Motor neuron (in vitro differentiated cells): ENCODE data around the gene SH3BP4. TPM values are rescaled to one million over a fixed set of nuclear protein-coding genes. Genes with fewer than 3 reads are reported as not detected.

Source experiments
- ATAC-seq, 8 experiments: fragments of 200-7000 bp; cut with Tn5 transposase; replicated peaks in 6 of 8; 2 replicates each; pipeline ENCODE4 v1.8.0; 2021; ENCODE audit warnings: mild to moderate bottlenecking in 8 of 8, moderate library complexity in 8 of 8
- H3K27ac ChIP-seq, 2 donors: fragments of 250-450 bp; sonication (Bioruptor Pico); 2 replicates each; pipeline ENCODE4 v1.9.0; 2021; ENCODE audit warnings: antibody characterized with exemption in 2 of 2, mild to moderate bottlenecking in 2 of 2, moderate library complexity in 1 of 2
- H3K4me1 ChIP-seq, 2 donors: fragments of 250-450 bp; sonication (Bioruptor Pico); replicated peaks in 1 of 2; 2 replicates each; pipeline ENCODE4 v1.6.1; 2021; ENCODE audit warnings: antibody characterized with exemption in 2 of 2, mild to moderate bottlenecking in 2 of 2, moderate library complexity in 1 of 2
- H3K4me3 ChIP-seq, 5 donors: fragments of 250-450 bp; sonication (Bioruptor Pico); 2 replicates each; pipeline ENCODE4 v1.9.0; 2021; ENCODE audit warnings: antibody characterized with exemption in 5 of 5, mild to moderate bottlenecking in 5 of 5, moderate library complexity in 4 of 5
- WGBS, 10 experiments: fragments of 450-650 bp; shearing (Covaris generic); methylation state at CpG; one replicate each; pipeline ENCODE4 v1.0.0; 2022; 5-methylcytosine and 5-hydroxymethylcytosine counted together
- in situ Hi-C, 9 experiments: fragments of 400-800 bp; cut with MboI; loops; one replicate each; pipeline ENCODE4 v1.15.0; 2021; ENCODE audit warnings: low sequenced_read_pairs in 9 of 9, low pct_unique_long_range_greater_than_20kb in 2 of 9; ENCODE audit not compliant: unreplicated experiment in 9 of 9
- total RNA-seq, 8 experiments: library from RNA; unstranded; fragments of 300-600 nt; gene quantifications; 2 replicates each; pipeline versions ENCODE4 v1.2.3 to v1.2.4, GENCODE V29; 2022

The SH3BP4 gene
- total RNA-seq, 8 experiments from 2014 or later = 16.7 to 41.1 (median 26.7) TPM

- Histone ChIP-seq H3K4me1 (peaks cover 0 to 5% of the 10 kb centered on the region in 2 donors), H3K27ac (no peak overlapping the region), H3K4me3 (no peak overlapping the region)
- no peak for ATAC-seq
- in situ Hi-C loops = no loop called here
- 83 to 100% (median 95%) methylated on average over 1 to 2 of the region's 2 CpGs; no CpG with 5 or more reads in 1 of the 10 experiments for WGBS, 10 experiments
These were observed 31.0 kb upstream of the SH3BP4 start for GRCh38 chr2:234920836-234921235.

- no peak overlapping the region for H3K27ac ChIP-seq
- H3K4me1 ChIP-seq = peaks cover 11 to 19% of the 10 kb centered on the region in 2 donors
- no peak overlapping the region for H3K4me3 ChIP-seq
- in situ Hi-C loops = loop anchor here in 1 of 9 experiments (25.0 kb wide), 1 partner anchor 367 kb away; no protein-coding TSS in a partner anchor
- ATAC-seq = no peak
- WGBS, 10 experiments = 73 to 95% (median 86%) methylated on average over 1 to 10 of the region's 11 CpGs; no CpG with 5 or more reads in 4 of the 10 experiments
These were observed 22.8 kb upstream of the SH3BP4 start for GRCh38 chr2:234929002-234929401.

GRCh38 chr2:234930397-234930796 is 21.4 kb upstream of the SH3BP4 start:
- in situ Hi-C loops = loop anchor here in 1 of 9 experiments (25.0 kb wide), 1 partner anchor 368 kb away; no protein-coding TSS in a partner anchor
- Histone ChIP-seq H3K4me1 (peaks cover 11 to 19% of the 10 kb centered on the region in 2 donors), H3K4me3 (no peak overlapping the region), H3K27ac (no peak overlapping the region)
- ATAC-seq = peak in 2 of 8 experiments; percentile 19 to 32
- WGBS, 10 experiments = 60 to 88% (median 76%) methylated on average over 2 to 4 of the region's 4 CpGs; no CpG with 5 or more reads in 6 of the 10 experiments

GRCh38 chr2:234931371-234931770 is 20.4 kb upstream of the SH3BP4 start:
- in situ Hi-C loops = loop anchor here in 1 of 9 experiments (25.0 kb wide), 1 partner anchor 369 kb away; no protein-coding TSS in a partner anchor
- H3K4me3 ChIP-seq = no peak overlapping the region
- H3K4me1 ChIP-seq = peaks cover 11 to 19% of the 10 kb centered on the region in 2 donors
- no peak overlapping the region for H3K27ac ChIP-seq
- WGBS, 10 experiments = 13 to 100% (median 63%) methylated on average over 1 to 2 of the region's 2 CpGs; no CpG with 5 or more reads in 2 of the 10 experiments
- no peak for ATAC-seq

- H3K27ac ChIP-seq = peak overlapping the region in 1 of 2 donors; percentile 37
- WGBS, 10 experiments = 0 to 95% (median 43%) methylated on average over 1 to 9 of the region's 12 CpGs
- H3K4me1 ChIP-seq = peaks cover 11 to 19% of the 10 kb centered on the region in 2 donors
- peak in 5 of 8 experiments; percentile 75 to 95 (median 87) for ATAC-seq
- in situ Hi-C loops = loop anchor here in 1 of 9 experiments (25.0 kb wide), 1 partner anchor 370 kb away; no protein-coding TSS in a partner anchor
- H3K4me3 ChIP-seq = no peak overlapping the region
These were observed 19.1 kb upstream of the SH3BP4 start for GRCh38 chr2:234932591-234933168.

GRCh38 chr2:234935311-234935710 is 16.5 kb upstream of the SH3BP4 start:
- Histone ChIP-seq H3K4me3 (no peak overlapping the region), H3K27ac (no peak overlapping the region), H3K4me1 (peaks cover 11 to 19% of the 10 kb centered on the region in 2 donors)
- in situ Hi-C loops = loop anchor here in 1 of 9 experiments (25.0 kb wide), 1 partner anchor 373 kb away; no protein-coding TSS in a partner anchor
- WGBS, 10 experiments = 40 to 100% (median 80%) methylated on average over 1 to 3 of the region's 5 CpGs; no CpG with 5 or more reads in 5 of the 10 experiments
- ATAC-seq = no peak

- H3K27ac ChIP-seq = no peak overlapping the region
- no peak for ATAC-seq
- in situ Hi-C loops = loop anchor here in 1 of 9 experiments (25.0 kb wide), 1 partner anchor 377 kb away; no protein-coding TSS in a partner anchor
- 13 to 97% (median 90%) methylated on average over 1 to 4 of the region's 4 CpGs; no CpG with 5 or more reads in 3 of the 10 experiments for WGBS, 10 experiments
- no peak overlapping the region for H3K4me3 ChIP-seq
- H3K4me1 ChIP-seq = no peaks in the 10 kb centered on the region
These were observed 12.2 kb upstream of the SH3BP4 start for GRCh38 chr2:234939576-234939975.

GRCh38 chr2:234939996-234940395 is 11.8 kb upstream of the SH3BP4 start:
- ATAC-seq = no peak
- Histone ChIP-seq H3K4me1 (no peaks in the 10 kb centered on the region), H3K27ac (no peak overlapping the region), H3K4me3 (no peak overlapping the region)
- 49 to 100% (median 73%) methylated on average over 1 to 5 of the region's 5 CpGs; no CpG with 5 or more reads in 3 of the 10 experiments for WGBS, 10 experiments
- in situ Hi-C loops = loop anchor here in 1 of 9 experiments (25.0 kb wide), 1 partner anchor 378 kb away; no protein-coding TSS in a partner anchor

- 60 to 100% (median 86%) methylated on average over 1 to 5 of the region's 7 CpGs; no CpG with 5 or more reads in 4 of the 10 experiments for WGBS, 10 experiments
- no peak for ATAC-seq
- Histone ChIP-seq H3K4me1 (no peaks in the 10 kb centered on the region), H3K4me3 (no peak overlapping the region), H3K27ac (no peak overlapping the region)
- in situ Hi-C loops = loop anchor here in 1 of 9 experiments (25.0 kb wide), 1 partner anchor 378 kb away; no protein-coding TSS in a partner anchor
These were observed 11.3 kb upstream of the SH3BP4 start for GRCh38 chr2:234940527-234940926.

- 54 to 100% (median 78%) methylated on average over 1 to 8 of the region's 14 CpGs; no CpG with 5 or more reads in 1 of the 10 experiments for WGBS, 10 experiments
- no peak overlapping the region for H3K4me3 ChIP-seq
- H3K4me1 ChIP-seq = peaks cover 10 to 13% of the 10 kb centered on the region in 2 donors
- H3K27ac ChIP-seq = no peak overlapping the region
- in situ Hi-C loops = loop anchor here in 1 of 9 experiments (25.0 kb wide), 1 partner anchor 383 kb away; no protein-coding TSS in a partner anchor
- ATAC-seq = peak in 1 of 8 experiments; percentile 58
These were observed 6.4 kb upstream of the SH3BP4 start for GRCh38 chr2:234945339-234945873.

- Histone ChIP-seq H3K27ac (no peak overlapping the region), H3K4me1 (peaks cover 18 to 23% of the 10 kb centered on the region in 2 donors), H3K4me3 (no peak overlapping the region)
- 60 to 100% (median 94%) methylated on average over 1 to 3 of the region's 3 CpGs; no CpG with 5 or more reads in 4 of the 10 experiments for WGBS, 10 experiments
- no peak for ATAC-seq
- in situ Hi-C loops = loop anchor here in 1 of 9 experiments (25.0 kb wide), 1 partner anchor 385 kb away; no protein-coding TSS in a partner anchor
These were observed 4.3 kb upstream of the SH3BP4 start for GRCh38 chr2:234947556-234947955.

GRCh38 chr2:234949762-234950434 is 1.9 kb upstream of the SH3BP4 start:
- ATAC-seq = peak in 3 of 8 experiments; percentile 17 to 58 (median 18)
- Histone ChIP-seq H3K27ac (no peak overlapping the region), H3K4me3 (no peak overlapping the region), H3K4me1 (peaks cover 25 to 32% of the 10 kb centered on the region in 2 donors)
- 13 to 80% (median 53%) methylated on average over 2 to 6 of the region's 6 CpGs for WGBS, 10 experiments
- in situ Hi-C loops = loop anchor here in 3 of 9 experiments (25.0 kb wide), 1 partner anchor 388 kb away; no protein-coding TSS in a partner anchor
